ENCODE measurements around the gene IL33. TPM values are rescaled to one million over a fixed set of nuclear protein-coding genes. Genes with fewer than 3 reads are reported as not detected.

IL33 gene
- total RNA-seq, 2 experiments from 2014 or later: not detected

GRCh38 chr9:6219981-6220380, 4.4 kb downstream of the IL33 start:
- Mint-ChIP-seq H3K27ac (no peak overlapping the region), H3K9me3 (no peaks in the 10 kb centered on the region), H3K27me3 (ENCODE audit: low read depth) (peaks cover 20% of the 10 kb centered on the region), H3K4me1 (ENCODE audit: low read depth) (no peaks in the 10 kb centered on the region), H3K36me3 (ENCODE audit: low read depth) (no peaks in the 10 kb centered on the region), H3K4me3 (no peak overlapping the region)
- DNase-seq: no peak
- intact Hi-C loops (cut with micrococcal nuclease): no loop called here
- CTCF ChIA-PET: no interaction called here

GRCh38 chr9:6224393-6225154, 9.0 kb downstream of the IL33 start:
- DNase-seq: no peak
- H3K4me3 Mint-ChIP-seq: no peak overlapping the region

GRCh38 chr9:6226696-6227095, 11.1 kb downstream of the IL33 start:
- H3K4me3 Mint-ChIP-seq: no peak overlapping the region

More at GRCh38 chr9:6224393-6225154, 9.0 kb downstream of the IL33 start:
- H3K27ac Mint-ChIP-seq: no peak overlapping the region
- no peaks in the 10 kb centered on the region for H3K4me1 Mint-ChIP-seq (ENCODE audit: low read depth)
- H3K9me3 Mint-ChIP-seq: no peaks in the 10 kb centered on the region
- peaks cover 11% of the 10 kb centered on the region for H3K27me3 Mint-ChIP-seq (ENCODE audit: low read depth)
- H3K36me3 Mint-ChIP-seq (ENCODE audit: low read depth): no peaks in the 10 kb centered on the region
- intact Hi-C loops (cut with micrococcal nuclease): no loop called here
- CTCF ChIA-PET: no interaction called here

GRCh38 chr9:6229186-6229585, 13.6 kb downstream of the IL33 start:
- Mint-ChIP-seq H3K27ac (no peak overlapping the region), H3K9me3 (no peaks in the 10 kb centered on the region), H3K4me3 (no peak overlapping the region), H3K27me3 (ENCODE audit: low read depth) (peaks cover 11% of the 10 kb centered on the region), H3K4me1 (ENCODE audit: low read depth) (no peaks in the 10 kb centered on the region), H3K36me3 (ENCODE audit: low read depth) (no peaks in the 10 kb centered on the region)
- CTCF ChIA-PET: no interaction called here
- intact Hi-C loops (cut with micrococcal nuclease): no loop called here
- no peak for DNase-seq

More at GRCh38 chr9:6226696-6227095, 11.1 kb downstream of the IL33 start:
- peaks cover 11% of the 10 kb centered on the region for H3K27me3 Mint-ChIP-seq (ENCODE audit: low read depth)
- H3K27ac Mint-ChIP-seq: no peak overlapping the region
- H3K36me3 Mint-ChIP-seq (ENCODE audit: low read depth): no peaks in the 10 kb centered on the region
- CTCF ChIA-PET: no interaction called here
- no peak for DNase-seq
- intact Hi-C loops (cut with micrococcal nuclease): no loop called here
- H3K4me1 Mint-ChIP-seq (ENCODE audit: low read depth): no peaks in the 10 kb centered on the region
- H3K9me3 Mint-ChIP-seq: no peaks in the 10 kb centered on the region

GRCh38 chr9:6229619-6230018, 14.0 kb downstream of the IL33 start:
- H3K9me3 Mint-ChIP-seq: no peaks in the 10 kb centered on the region
- intact Hi-C loops (cut with micrococcal nuclease): no loop called here
- H3K4me1 Mint-ChIP-seq (ENCODE audit: low read depth): no peaks in the 10 kb centered on the region
- H3K27ac Mint-ChIP-seq: no peak overlapping the region
- no peak for DNase-seq
- H3K36me3 Mint-ChIP-seq (ENCODE audit: low read depth): no peaks in the 10 kb centered on the region
- peaks cover 11% of the 10 kb centered on the region for H3K27me3 Mint-ChIP-seq (ENCODE audit: low read depth)
- H3K4me3 Mint-ChIP-seq: no peak overlapping the region
- CTCF ChIA-PET: no interaction called here

- H3K9me3 Mint-ChIP-seq: no peaks in the 10 kb centered on the region
- intact Hi-C loops (cut with micrococcal nuclease): no loop called here
- H3K4me1 Mint-ChIP-seq (ENCODE audit: low read depth): no peaks in the 10 kb centered on the region
- DNase-seq: no peak
- H3K27ac Mint-ChIP-seq: no peak overlapping the region
- H3K4me3 Mint-ChIP-seq: no peak overlapping the region
- CTCF ChIA-PET: no interaction called here
- H3K27me3 Mint-ChIP-seq (ENCODE audit: low read depth): peaks cover 10% of the 10 kb centered on the region
- no peaks in the 10 kb centered on the region for H3K36me3 Mint-ChIP-seq (ENCODE audit: low read depth)
Observed at GRCh38 chr9:6230037-6230780, 14.6 kb downstream of the IL33 start.

- Mint-ChIP-seq H3K4me1 (ENCODE audit: low read depth) (no peaks in the 10 kb centered on the region), H3K9me3 (no peaks in the 10 kb centered on the region), H3K36me3 (ENCODE audit: low read depth) (no peaks in the 10 kb centered on the region), H3K27ac (no peak overlapping the region), H3K27me3 (ENCODE audit: low read depth) (no peaks in the 10 kb centered on the region), H3K4me3 (no peak overlapping the region)
- intact Hi-C loops (cut with micrococcal nuclease): no loop called here
- no peak for DNase-seq
- CTCF ChIA-PET: no interaction called here
Observed at GRCh38 chr9:6232336-6232945, 16.8 kb downstream of the IL33 start.

- intact Hi-C loops (cut with micrococcal nuclease): no loop called here
- CTCF ChIA-PET: no interaction called here
- no peaks in the 10 kb centered on the region for H3K9me3 Mint-ChIP-seq
Observed at GRCh38 chr9:6234014-6234413, 18.4 kb downstream of the IL33 start.

GRCh38 chr9:6237267-6237666, 21.7 kb downstream of the IL33 start:
- no peaks in the 10 kb centered on the region for H3K4me1 Mint-ChIP-seq (ENCODE audit: low read depth)
- no peak overlapping the region for H3K4me3 Mint-ChIP-seq
- no peak for DNase-seq
- CTCF ChIA-PET: no interaction called here
- H3K27me3 Mint-ChIP-seq (ENCODE audit: low read depth): peaks cover 8% of the 10 kb centered on the region
- H3K36me3 Mint-ChIP-seq (ENCODE audit: low read depth): no peaks in the 10 kb centered on the region
- no peaks in the 10 kb centered on the region for H3K9me3 Mint-ChIP-seq
- intact Hi-C loops (cut with micrococcal nuclease): no loop called here
- H3K27ac Mint-ChIP-seq: no peak overlapping the region

More at GRCh38 chr9:6234014-6234413, 18.4 kb downstream of the IL33 start:
- Mint-ChIP-seq H3K4me1 (ENCODE audit: low read depth) (no peaks in the 10 kb centered on the region), H3K4me3 (no peak overlapping the region), H3K36me3 (ENCODE audit: low read depth) (no peaks in the 10 kb centered on the region), H3K27me3 (ENCODE audit: low read depth) (peaks cover 3% of the 10 kb centered on the region), H3K27ac (no peak overlapping the region)
- no peak for DNase-seq

- H3K9me3 Mint-ChIP-seq: no peaks in the 10 kb centered on the region
- no peaks in the 10 kb centered on the region for H3K36me3 Mint-ChIP-seq (ENCODE audit: low read depth)
- no peak overlapping the region for H3K27ac Mint-ChIP-seq
- peaks cover 9% of the 10 kb centered on the region for H3K27me3 Mint-ChIP-seq (ENCODE audit: low read depth)
- no peak for DNase-seq
- CTCF ChIA-PET: interaction anchor here (0.6 kb wide), 2 partner anchors 39 to 46 kb away, joined by 3 read pairs; no protein-coding TSS in a partner anchor
- H3K4me1 Mint-ChIP-seq (ENCODE audit: low read depth): no peaks in the 10 kb centered on the region
- H3K4me3 Mint-ChIP-seq: no peak overlapping the region
- intact Hi-C loops (cut with micrococcal nuclease): no loop called here
Observed at GRCh38 chr9:6239048-6239461, 23.4 kb downstream of the IL33 start.

GRCh38 chr9:6239694-6240093, 24.1 kb downstream of the IL33 start:
- CTCF ChIA-PET: interaction anchor here (0.6 kb wide), 1 partner anchor 46 kb away, joined by 3 read pairs; no protein-coding TSS in a partner anchor
- intact Hi-C loops (cut with micrococcal nuclease): no loop called here

GRCh38 chr9:6243746-6244145, 28.1 kb downstream of the IL33 start:
- H3K36me3 Mint-ChIP-seq (ENCODE audit: low read depth): no peaks in the 10 kb centered on the region
- no peaks in the 10 kb centered on the region for H3K4me1 Mint-ChIP-seq (ENCODE audit: low read depth)
- H3K4me3 Mint-ChIP-seq: no peak overlapping the region
- H3K9me3 Mint-ChIP-seq: no peaks in the 10 kb centered on the region
- CTCF ChIA-PET: no interaction called here
- H3K27ac Mint-ChIP-seq: no peak overlapping the region
- peaks cover 17% of the 10 kb centered on the region for H3K27me3 Mint-ChIP-seq (ENCODE audit: low read depth)
- DNase-seq: peak; percentile 29
- intact Hi-C loops (cut with micrococcal nuclease): no loop called here

More at GRCh38 chr9:6239694-6240093, 24.1 kb downstream of the IL33 start:
- H3K4me1 Mint-ChIP-seq (ENCODE audit: low read depth): no peaks in the 10 kb centered on the region
- DNase-seq: no peak
- peaks cover 11% of the 10 kb centered on the region for H3K27me3 Mint-ChIP-seq (ENCODE audit: low read depth)
- H3K9me3 Mint-ChIP-seq: no peaks in the 10 kb centered on the region
- H3K27ac Mint-ChIP-seq: no peak overlapping the region
- H3K36me3 Mint-ChIP-seq (ENCODE audit: low read depth): no peaks in the 10 kb centered on the region
- H3K4me3 Mint-ChIP-seq: no peak overlapping the region
